ENCODE results near the gene TRPM3.

Gene TRPM3

DNA sequence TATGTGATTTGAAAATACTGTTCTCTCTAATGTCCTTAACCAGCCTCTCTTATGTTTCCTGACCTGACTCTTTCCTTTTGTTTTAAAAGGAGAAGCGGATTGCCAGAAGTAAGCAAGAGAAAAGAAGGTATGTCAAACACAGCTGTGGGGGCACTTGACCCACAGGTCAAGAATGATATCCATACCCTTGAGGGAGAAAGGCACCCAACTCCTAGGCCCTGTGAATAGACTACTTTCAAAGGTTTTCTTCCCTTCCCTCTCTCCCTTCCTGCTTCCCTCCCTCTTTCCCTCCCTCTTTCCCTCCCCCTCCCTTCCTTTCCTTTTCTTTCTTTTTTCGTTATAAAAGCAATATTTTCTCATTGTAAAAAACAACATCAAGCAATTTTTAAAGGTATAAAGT, 306.8 kb downstream of the TRPM3 start:
- DNase-seq (ENCODE audit: low read depth in 1 of 2, low spot score in 1 of 2): no peak
- H3K27ac ChIP-seq (replicated peaks): no peak overlapping the region
- TF ChIP-seq GABPA (IDR thresholded peaks at IDR 0.05; ENCODE audit: low read depth) (no peak), SPI1 (IDR thresholded peaks at IDR 0.05; ENCODE audit: borderline replicate concordance, low read depth) (no peak), POLR2AphosphoS5 (IDR thresholded peaks at IDR 0.05; ENCODE audit: low read depth) (no peak)
- TF ChIP-seq, protein P1, sequence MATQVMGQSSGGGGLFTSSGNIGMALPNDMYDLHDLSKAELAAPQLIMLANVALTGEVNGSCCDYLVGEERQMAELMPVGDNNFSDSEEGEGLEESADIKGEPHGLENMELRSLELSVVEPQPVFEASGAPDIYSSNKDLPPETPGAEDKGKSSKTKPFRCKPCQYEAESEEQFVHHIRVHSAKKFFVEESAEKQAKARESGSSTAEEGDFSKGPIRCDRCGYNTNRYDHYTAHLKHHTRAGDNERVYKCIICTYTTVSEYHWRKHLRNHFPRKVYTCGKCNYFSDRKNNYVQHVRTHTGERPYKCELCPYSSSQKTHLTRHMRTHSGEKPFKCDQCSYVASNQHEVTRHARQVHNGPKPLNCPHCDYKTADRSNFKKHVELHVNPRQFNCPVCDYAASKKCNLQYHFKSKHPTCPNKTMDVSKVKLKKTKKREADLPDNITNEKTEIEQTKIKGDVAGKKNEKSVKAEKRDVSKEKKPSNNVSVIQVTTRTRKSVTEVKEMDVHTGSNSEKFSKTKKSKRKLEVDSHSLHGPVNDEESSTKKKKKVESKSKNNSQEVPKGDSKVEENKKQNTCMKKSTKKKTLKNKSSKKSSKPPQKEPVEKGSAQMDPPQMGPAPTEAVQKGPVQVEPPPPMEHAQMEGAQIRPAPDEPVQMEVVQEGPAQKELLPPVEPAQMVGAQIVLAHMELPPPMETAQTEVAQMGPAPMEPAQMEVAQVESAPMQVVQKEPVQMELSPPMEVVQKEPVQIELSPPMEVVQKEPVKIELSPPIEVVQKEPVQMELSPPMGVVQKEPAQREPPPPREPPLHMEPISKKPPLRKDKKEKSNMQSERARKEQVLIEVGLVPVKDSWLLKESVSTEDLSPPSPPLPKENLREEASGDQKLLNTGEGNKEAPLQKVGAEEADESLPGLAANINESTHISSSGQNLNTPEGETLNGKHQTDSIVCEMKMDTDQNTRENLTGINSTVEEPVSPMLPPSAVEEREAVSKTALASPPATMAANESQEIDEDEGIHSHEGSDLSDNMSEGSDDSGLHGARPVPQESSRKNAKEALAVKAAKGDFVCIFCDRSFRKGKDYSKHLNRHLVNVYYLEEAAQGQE (IDR thresholded peaks at IDR 0.05; ENCODE audit: insufficient replicate concordance, low read depth): no peak
- TF ChIP-seq, protein P2, sequence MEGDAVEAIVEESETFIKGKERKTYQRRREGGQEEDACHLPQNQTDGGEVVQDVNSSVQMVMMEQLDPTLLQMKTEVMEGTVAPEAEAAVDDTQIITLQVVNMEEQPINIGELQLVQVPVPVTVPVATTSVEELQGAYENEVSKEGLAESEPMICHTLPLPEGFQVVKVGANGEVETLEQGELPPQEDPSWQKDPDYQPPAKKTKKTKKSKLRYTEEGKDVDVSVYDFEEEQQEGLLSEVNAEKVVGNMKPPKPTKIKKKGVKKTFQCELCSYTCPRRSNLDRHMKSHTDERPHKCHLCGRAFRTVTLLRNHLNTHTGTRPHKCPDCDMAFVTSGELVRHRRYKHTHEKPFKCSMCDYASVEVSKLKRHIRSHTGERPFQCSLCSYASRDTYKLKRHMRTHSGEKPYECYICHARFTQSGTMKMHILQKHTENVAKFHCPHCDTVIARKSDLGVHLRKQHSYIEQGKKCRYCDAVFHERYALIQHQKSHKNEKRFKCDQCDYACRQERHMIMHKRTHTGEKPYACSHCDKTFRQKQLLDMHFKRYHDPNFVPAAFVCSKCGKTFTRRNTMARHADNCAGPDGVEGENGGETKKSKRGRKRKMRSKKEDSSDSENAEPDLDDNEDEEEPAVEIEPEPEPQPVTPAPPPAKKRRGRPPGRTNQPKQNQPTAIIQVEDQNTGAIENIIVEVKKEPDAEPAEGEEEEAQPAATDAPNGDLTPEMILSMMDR (IDR thresholded peaks at IDR 0.05; ENCODE audit: insufficient read depth, low read length): no peak

DNA sequence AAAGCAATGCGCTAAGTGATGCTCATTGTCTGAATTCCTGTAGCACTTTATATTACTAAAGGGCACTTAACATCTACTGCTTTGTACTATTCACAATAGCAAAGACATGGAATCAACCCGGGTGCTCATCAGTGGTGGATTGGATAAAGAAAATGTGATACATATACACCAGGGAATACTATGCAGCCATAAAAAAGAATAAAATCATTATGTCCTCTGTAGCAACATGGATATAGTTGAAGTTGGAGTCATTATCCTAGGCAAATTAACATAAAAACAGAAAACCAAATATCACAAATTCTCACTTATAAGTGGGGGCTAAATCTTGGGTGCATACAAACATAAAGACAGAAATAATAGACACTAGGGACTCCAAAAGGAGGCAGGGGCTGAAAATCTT, 308.3 kb downstream of the TRPM3 start:
- TF ChIP-seq SPI1 (IDR thresholded peaks at IDR 0.05; ENCODE audit: borderline replicate concordance, low read depth): no peak
- TF ChIP-seq POLR2AphosphoS5 (IDR thresholded peaks at IDR 0.05; ENCODE audit: low read depth): no peak
- TF ChIP-seq, protein P1 (IDR thresholded peaks at IDR 0.05; ENCODE audit: insufficient replicate concordance, low read depth): no peak
- TF ChIP-seq, protein P2 (IDR thresholded peaks at IDR 0.05; ENCODE audit: insufficient read depth, low read length): no peak
- TF ChIP-seq GABPA (IDR thresholded peaks at IDR 0.05; ENCODE audit: low read depth): no peak
- no peak for DNase-seq (ENCODE audit: low read depth in 1 of 2, low spot score in 1 of 2)
- peaks cover 2% of the 10 kb centered on the region for H3K27me3 ChIP-seq (ENCODE audit: insufficient read depth, poor library complexity, severe bottlenecking)
- H3K27ac ChIP-seq (replicated peaks): no peak overlapping the region
- no peak overlapping the region for H3K4me3 ChIP-seq (replicated peaks; ENCODE audit: insufficient read depth, low read length)

More for the DNA sequence above, 306.8 kb downstream of the TRPM3 start:
- Histone ChIP-seq H3K27me3 (ENCODE audit: insufficient read depth, poor library complexity, severe bottlenecking) (peaks cover 4% of the 10 kb centered on the region), H3K4me3 (replicated peaks; ENCODE audit: insufficient read depth, low read length) (no peak overlapping the region)

DNA sequence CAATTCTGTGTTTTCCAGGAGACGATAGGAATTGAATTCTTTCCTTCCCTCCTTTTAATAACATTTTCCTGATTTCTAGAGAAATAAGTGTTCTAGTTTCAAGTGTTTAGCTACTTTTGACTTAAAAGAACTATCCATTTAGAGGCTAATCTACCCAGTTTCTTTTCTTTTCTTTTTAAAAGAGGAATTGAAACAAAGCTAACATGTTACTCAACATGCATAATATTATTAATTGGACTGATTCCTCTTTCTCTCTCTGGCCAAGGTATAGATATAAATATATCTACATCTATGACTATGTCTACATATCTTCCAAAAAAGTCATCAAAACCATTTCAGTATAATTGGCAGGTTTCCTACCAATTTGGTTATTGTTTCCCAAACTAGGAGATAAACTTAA, 309.8 kb downstream of the TRPM3 start:
- no peak for DNase-seq (ENCODE audit: low read depth in 1 of 2, low spot score in 1 of 2)

More for the DNA sequence above, 309.8 kb downstream of the TRPM3 start:
- Histone ChIP-seq H3K27me3 (ENCODE audit: insufficient read depth, poor library complexity, severe bottlenecking) (no peaks in the 10 kb centered on the region), H3K4me3 (replicated peaks; ENCODE audit: insufficient read depth, low read length) (no peak overlapping the region), H3K27ac (replicated peaks) (no peak overlapping the region)
- TF ChIP-seq SPI1 (IDR thresholded peaks at IDR 0.05; ENCODE audit: borderline replicate concordance, low read depth) (no peak), GABPA (IDR thresholded peaks at IDR 0.05; ENCODE audit: low read depth) (no peak), POLR2AphosphoS5 (IDR thresholded peaks at IDR 0.05; ENCODE audit: low read depth) (no peak)
- TF ChIP-seq, protein P2 (IDR thresholded peaks at IDR 0.05; ENCODE audit: insufficient read depth, low read length): no peak
- TF ChIP-seq, protein P1 (IDR thresholded peaks at IDR 0.05; ENCODE audit: insufficient replicate concordance, low read depth): no peak
